ENCODE results near the gene FKBP7.

The FKBP7 gene

DNA sequence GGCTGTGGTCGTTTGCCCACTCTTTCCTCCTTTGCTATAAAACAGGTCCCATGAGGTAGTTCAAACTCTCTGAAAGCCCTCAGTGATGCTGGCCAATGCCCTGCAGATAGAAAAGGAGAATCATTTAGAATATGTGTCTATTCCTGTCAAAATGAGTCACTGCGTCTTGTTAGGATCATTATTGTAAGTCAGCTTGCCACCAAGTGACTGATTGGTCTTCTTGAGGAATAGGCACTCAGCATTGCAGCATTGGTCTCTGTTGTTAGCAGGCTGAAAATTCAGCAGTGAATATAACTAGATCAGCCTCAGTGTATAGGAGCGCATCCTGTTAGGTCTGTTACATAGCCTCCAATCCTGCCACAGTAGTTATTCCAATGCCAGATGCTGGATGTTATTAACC, 56.3 kb downstream of the FKBP7 start:
- no peak for DNase-seq (ENCODE audit: low read depth, low spot score)
- TF ChIP-seq, protein P1, sequence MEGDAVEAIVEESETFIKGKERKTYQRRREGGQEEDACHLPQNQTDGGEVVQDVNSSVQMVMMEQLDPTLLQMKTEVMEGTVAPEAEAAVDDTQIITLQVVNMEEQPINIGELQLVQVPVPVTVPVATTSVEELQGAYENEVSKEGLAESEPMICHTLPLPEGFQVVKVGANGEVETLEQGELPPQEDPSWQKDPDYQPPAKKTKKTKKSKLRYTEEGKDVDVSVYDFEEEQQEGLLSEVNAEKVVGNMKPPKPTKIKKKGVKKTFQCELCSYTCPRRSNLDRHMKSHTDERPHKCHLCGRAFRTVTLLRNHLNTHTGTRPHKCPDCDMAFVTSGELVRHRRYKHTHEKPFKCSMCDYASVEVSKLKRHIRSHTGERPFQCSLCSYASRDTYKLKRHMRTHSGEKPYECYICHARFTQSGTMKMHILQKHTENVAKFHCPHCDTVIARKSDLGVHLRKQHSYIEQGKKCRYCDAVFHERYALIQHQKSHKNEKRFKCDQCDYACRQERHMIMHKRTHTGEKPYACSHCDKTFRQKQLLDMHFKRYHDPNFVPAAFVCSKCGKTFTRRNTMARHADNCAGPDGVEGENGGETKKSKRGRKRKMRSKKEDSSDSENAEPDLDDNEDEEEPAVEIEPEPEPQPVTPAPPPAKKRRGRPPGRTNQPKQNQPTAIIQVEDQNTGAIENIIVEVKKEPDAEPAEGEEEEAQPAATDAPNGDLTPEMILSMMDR (IDR thresholded peaks at IDR 0.05; ENCODE audit: insufficient read depth, low read length, missing control alignments): no peak
- H3K4me3 ChIP-seq (ENCODE audit: low read depth, low read length): no peak overlapping the region
- ChIA-PET POLR2A (no interaction called here), CTCF (interaction anchor here (1.1 to 7.5 kb wide), 4 partner anchors 7 to 311 kb away, joined by 4 to 65 read pairs (median 34); partner anchors contain the start of gene RBM45)

DNA sequence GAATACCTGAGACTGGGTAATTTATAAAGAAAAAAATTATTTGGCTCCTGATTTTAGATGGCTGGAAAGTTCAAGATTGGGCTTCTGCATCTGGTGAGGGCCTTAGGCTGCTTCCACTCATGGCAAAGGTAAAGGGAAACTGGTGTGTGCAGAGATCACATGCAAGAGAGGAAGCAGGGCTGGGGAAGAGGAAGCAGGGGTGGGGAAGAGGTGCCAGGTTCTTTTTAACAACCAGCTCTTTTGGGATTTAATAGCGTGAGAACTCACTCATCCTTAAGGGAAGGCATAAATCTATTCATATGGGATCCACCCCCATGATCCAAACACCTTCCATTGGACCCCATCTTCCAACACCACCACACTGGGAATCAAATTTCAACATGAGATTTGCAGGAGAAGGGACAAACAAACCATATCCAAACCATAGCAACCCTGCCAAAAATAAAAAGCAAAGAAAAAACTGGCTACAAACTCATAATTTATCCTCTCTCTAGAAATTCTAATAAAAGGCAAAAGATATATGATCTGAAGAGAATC, 57.9 kb downstream of the FKBP7 start:
- no peak overlapping the region for H3K4me3 ChIP-seq (ENCODE audit: low read depth, low read length)
- CTCF ChIA-PET: interaction anchor here (1.1 to 10.2 kb wide), 14 partner anchors 11 to 648 kb away, joined by 3 to 282 read pairs (median 10); partner anchors contain the start of gene RBM45
- TF ChIP-seq, protein P1 (IDR thresholded peaks at IDR 0.05; ENCODE audit: insufficient read depth, low read length, missing control alignments): no peak
- no peak for DNase-seq (ENCODE audit: low read depth, low spot score)
- POLR2A ChIA-PET: no interaction called here

DNA sequence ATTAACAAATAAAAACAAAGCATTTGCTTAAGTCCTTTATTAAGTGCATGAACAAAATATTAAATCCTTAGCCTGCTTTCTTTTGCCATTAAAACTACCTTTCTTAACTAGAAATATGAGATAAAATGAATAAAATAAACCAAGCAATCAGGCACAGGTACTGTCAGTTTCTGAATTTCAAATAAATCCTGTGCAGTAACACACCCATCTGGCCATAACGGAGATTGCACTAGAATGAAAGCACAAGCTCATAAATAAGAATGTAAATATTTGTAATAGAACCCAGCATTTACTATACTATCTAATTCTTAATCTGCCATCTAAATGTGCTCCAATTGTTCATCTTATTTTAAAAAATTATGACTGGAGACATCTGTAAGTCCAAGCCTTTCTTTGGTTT, 59.3 kb downstream of the FKBP7 start:
- TF ChIP-seq, protein P1 (IDR thresholded peaks at IDR 0.05; ENCODE audit: insufficient read depth, low read length, missing control alignments): peak; percentile 33
- POLR2A ChIA-PET: no interaction called here
- no peak for DNase-seq (ENCODE audit: low read depth, low spot score)
- no peak overlapping the region for H3K4me3 ChIP-seq (ENCODE audit: low read depth, low read length)
- CTCF ChIA-PET: interaction anchor here (0.6 to 10.2 kb wide), 45 partner anchors 9 to 647 kb away, joined by 3 to 282 read pairs (median 4); partner anchors contain the start of gene RBM45

DNA sequence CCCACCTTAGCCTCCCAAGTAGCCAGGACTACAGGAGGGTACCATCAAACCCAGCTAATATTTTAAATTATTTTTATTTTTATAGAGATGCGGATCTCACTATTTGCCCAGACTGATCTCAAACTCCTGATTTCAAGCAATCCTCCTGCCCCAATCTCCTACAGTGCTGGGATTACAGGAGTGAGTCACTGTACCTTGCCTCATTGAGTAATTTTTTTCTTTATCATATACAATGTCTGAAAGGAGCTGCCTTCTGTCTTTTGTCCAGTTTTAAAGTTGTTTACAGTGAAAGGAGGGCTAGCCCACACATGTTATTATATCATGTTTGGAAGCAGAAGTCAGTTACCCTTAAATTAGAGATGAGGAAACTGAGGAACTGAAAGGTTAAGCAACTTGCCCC, 60.0 kb downstream of the FKBP7 start:
- ChIA-PET POLR2A (interaction anchor here (0.6 kb wide), 1 partner anchor 671 kb away, joined by 3 read pairs; no protein-coding TSS in a partner anchor), CTCF (interaction anchor here (0.8 to 10.2 kb wide), 34 partner anchors 10 to 646 kb away, joined by 3 to 282 read pairs (median 6); partner anchors contain the start of gene RBM45)
- no peak for DNase-seq (ENCODE audit: low read depth, low spot score)
- TF ChIP-seq, protein P1 (IDR thresholded peaks at IDR 0.05; ENCODE audit: insufficient read depth, low read length, missing control alignments): no peak
- H3K4me3 ChIP-seq (ENCODE audit: low read depth, low read length): no peak overlapping the region

GRCh38 chr2:178417916-178418315, 60.5 kb downstream of the FKBP7 start:
- POLR2A ChIA-PET: interaction anchor here (0.6 kb wide), 1 partner anchor 670 kb away, joined by 3 read pairs; no protein-coding TSS in a partner anchor
- H3K4me3 ChIP-seq (ENCODE audit: low read depth, low read length): no peak overlapping the region
- TF ChIP-seq, protein P1 (IDR thresholded peaks at IDR 0.05; ENCODE audit: insufficient read depth, low read length, missing control alignments): no peak
- no peak for DNase-seq (ENCODE audit: low read depth, low spot score)
- CTCF ChIA-PET: interaction anchor here (0.9 to 10.2 kb wide), 18 partner anchors 10 to 434 kb away, joined by 3 to 282 read pairs (median 9); partner anchors contain the start of gene RBM45

DNA sequence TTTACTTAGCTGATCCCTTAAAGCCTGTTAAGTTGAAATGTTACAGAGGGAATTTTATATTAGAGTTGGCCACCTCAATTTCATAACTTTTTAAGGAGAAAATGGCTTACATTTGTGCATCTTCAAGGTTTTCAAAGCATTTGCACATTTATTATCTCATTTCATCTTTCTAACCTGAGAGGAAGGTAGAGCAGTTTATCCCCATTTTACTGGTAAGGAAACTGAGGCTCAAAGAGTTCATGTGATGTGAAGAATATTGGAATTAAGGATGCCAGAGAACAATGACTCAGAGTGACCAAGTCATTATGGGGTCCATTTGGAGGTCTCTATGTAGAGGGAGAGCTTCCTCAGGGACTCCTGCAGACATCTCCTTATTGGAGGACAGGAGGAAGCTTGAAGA, 62.4 kb downstream of the FKBP7 start:
- TF ChIP-seq, protein P1 (IDR thresholded peaks at IDR 0.05; ENCODE audit: insufficient read depth, low read length, missing control alignments): no peak
- POLR2A ChIA-PET: no interaction called here
- CTCF ChIA-PET: interaction anchor here (0.9 to 10.2 kb wide), 12 partner anchors 10 to 432 kb away, joined by 3 to 282 read pairs (median 17); partner anchors contain the start of gene RBM45

More for the DNA sequence above, 62.4 kb downstream of the FKBP7 start:
- DNase-seq (ENCODE audit: low read depth, low spot score): no peak
- no peak overlapping the region for H3K4me3 ChIP-seq (ENCODE audit: low read depth, low read length)

Data from AG04449 (cell line).